ENCODE results near the gene ZMAT5.

Gene ZMAT5

GRCh38 chr22:29726512-29727130 is 40.2 kb downstream of the ZMAT5 start:
- no peak for DNase-seq

GRCh38 chr22:29726106-29726505 is 40.7 kb downstream of the ZMAT5 start:
- no peak for DNase-seq

GRCh38 chr22:29724843-29725242 is 42.0 kb downstream of the ZMAT5 start:
- DNase-seq: no peak

- DNase-seq: no peak
Measured at GRCh38 chr22:29723766-29724165, 43.0 kb downstream of the ZMAT5 start.

GRCh38 chr22:29722587-29722986 is 44.2 kb downstream of the ZMAT5 start:
- no peak for DNase-seq

GRCh38 chr22:29722151-29722550 is 44.7 kb downstream of the ZMAT5 start:
- DNase-seq: no peak

- DNase-seq: no peak
Measured at GRCh38 chr22:29720811-29721323, 45.9 kb downstream of the ZMAT5 start.

GRCh38 chr22:29719899-29720645 is 46.7 kb downstream of the ZMAT5 start, which contains the start of gene CABP7:
TSS of gene CABP7 (plus strand) at chr22:29720003. CDS start at chr22:29720425, 422 bp downstream.
- no peak for DNase-seq

- no peak for DNase-seq
Measured at GRCh38 chr22:29718949-29719898, 47.6 kb downstream of the ZMAT5 start.

GRCh38 chr22:29717789-29718188 is 49.0 kb downstream of the ZMAT5 start:
- DNase-seq: peak; percentile 20

- DNase-seq: no peak
Measured at GRCh38 chr22:29716814-29717545, 49.8 kb downstream of the ZMAT5 start.

- no peak for DNase-seq
Measured at GRCh38 chr22:29715705-29716104, 51.1 kb downstream of the ZMAT5 start.

GRCh38 chr22:29715240-29715639 is 51.6 kb downstream of the ZMAT5 start:
- DNase-seq: no peak

GRCh38 chr22:29713156-29713727 is 53.6 kb downstream of the ZMAT5 start:
- no peak for DNase-seq

GRCh38 chr22:29712119-29712518 is 54.7 kb downstream of the ZMAT5 start:
- DNase-seq: no peak

GRCh38 chr22:29710922-29711593 is 55.7 kb downstream of the ZMAT5 start:
- peak; percentile 47 for DNase-seq

GRCh38 chr22:29710193-29710592 is 56.6 kb downstream of the ZMAT5 start:
- DNase-seq: no peak

GRCh38 chr22:29707471-29707870 is 59.3 kb downstream of the ZMAT5 start:
- DNase-seq: no peak

- no peak for DNase-seq
Measured at GRCh38 chr22:29707010-29707409, 59.8 kb downstream of the ZMAT5 start.

- peak; percentile 13 for DNase-seq
Measured at GRCh38 chr22:29706486-29706885, 60.3 kb downstream of the ZMAT5 start.

GRCh38 chr22:29705651-29706050 is 61.2 kb downstream of the ZMAT5 start:
- DNase-seq: no peak

Data from DMS79 treated with DMSO at 0.1 percent for 48 hours (cell line).